ENCODE results near the gene SPAG4.

The SPAG4 gene

GRCh38 chr20:35653430-35653734, 37.8 kb downstream of the SPAG4 start:
- Histone ChIP-seq H3K9me3 (ENCODE audit: control insufficient read depth, insufficient read depth, low read length) (no peaks in the 10 kb centered on the region), H3K9me2 (replicated peaks; ENCODE audit: control insufficient read depth, low read length) (no peaks in the 10 kb centered on the region), H3K4me3 (ENCODE audit: low read length) (no peak overlapping the region), H3K27ac (ENCODE audit: low read depth, low read length) (no peak overlapping the region), H3F3A (ENCODE audit: control insufficient read depth, insufficient read depth) (peaks cover 20% of the 10 kb centered on the region), H3K4me1 (ENCODE audit: control insufficient read depth, low read length) (peaks cover 11% of the 10 kb centered on the region), H3K27me3 (ENCODE audit: control insufficient read depth, low read length) (no peaks in the 10 kb centered on the region), H4K20me1 (ENCODE audit: control insufficient read depth, insufficient read depth, low read depth, low read length) (peaks cover 39% of the 10 kb centered on the region), H3K4me2 (ENCODE audit: low read length) (no peak overlapping the region), H3K79me2 (ENCODE audit: control insufficient read depth, low read length) (peaks cover 100% of the 10 kb centered on the region), H3K36me3 (ENCODE audit: control insufficient read depth, low read length) (peaks cover 94% of the 10 kb centered on the region)
- no peak for TF ChIP-seq EZH2phosphoT487 (IDR thresholded peaks at IDR 0.05; ENCODE audit: borderline replicate concordance, low read length)
- no peak for TF ChIP-seq CTCF (IDR thresholded peaks at IDR 0.05; ENCODE audit: low read depth, low read length, poor library complexity, severe bottlenecking)

- Histone ChIP-seq H3K9me2 (replicated peaks; ENCODE audit: control insufficient read depth, low read length) (no peaks in the 10 kb centered on the region), H3K4me3 (ENCODE audit: low read length) (no peak overlapping the region), H3K36me3 (ENCODE audit: control insufficient read depth, low read length) (peaks cover 93% of the 10 kb centered on the region), H3K4me2 (ENCODE audit: low read length) (no peak overlapping the region), H3K9me3 (ENCODE audit: control insufficient read depth, insufficient read depth, low read length) (no peaks in the 10 kb centered on the region), H3K27ac (ENCODE audit: low read depth, low read length) (no peak overlapping the region), H3K79me2 (ENCODE audit: control insufficient read depth, low read length) (peaks cover 100% of the 10 kb centered on the region), H3K4me1 (ENCODE audit: control insufficient read depth, low read length) (peaks cover 14% of the 10 kb centered on the region), H3K27me3 (ENCODE audit: control insufficient read depth, low read length) (no peaks in the 10 kb centered on the region), H4K20me1 (ENCODE audit: control insufficient read depth, insufficient read depth, low read depth, low read length) (peaks cover 39% of the 10 kb centered on the region), H3F3A (ENCODE audit: control insufficient read depth, insufficient read depth) (peaks cover 15% of the 10 kb centered on the region; the same call in 1 of the 2 replicates)
- no peak for TF ChIP-seq EZH2phosphoT487 (IDR thresholded peaks at IDR 0.05; ENCODE audit: borderline replicate concordance, low read length)
- no peak for TF ChIP-seq CTCF (IDR thresholded peaks at IDR 0.05; ENCODE audit: low read depth, low read length, poor library complexity, severe bottlenecking)
Observed at GRCh38 chr20:35653893-35654292, 38.3 kb downstream of the SPAG4 start.

GRCh38 chr20:35654415-35654814, 38.8 kb downstream of the SPAG4 start:
- peaks cover 19% of the 10 kb centered on the region for H3K4me1 ChIP-seq (ENCODE audit: control insufficient read depth, low read length)
- no peak for TF ChIP-seq CTCF (IDR thresholded peaks at IDR 0.05; ENCODE audit: low read depth, low read length, poor library complexity, severe bottlenecking)
- TF ChIP-seq EZH2phosphoT487 (IDR thresholded peaks at IDR 0.05; ENCODE audit: borderline replicate concordance, low read length) = no peak
- H3K27me3 ChIP-seq (ENCODE audit: control insufficient read depth, low read length) = no peaks in the 10 kb centered on the region

More at GRCh38 chr20:35654415-35654814, 38.8 kb downstream of the SPAG4 start:
- Histone ChIP-seq H3K9me2 (replicated peaks; ENCODE audit: control insufficient read depth, low read length) (no peaks in the 10 kb centered on the region), H3K36me3 (ENCODE audit: control insufficient read depth, low read length) (peaks cover 90% of the 10 kb centered on the region), H3K9me3 (ENCODE audit: control insufficient read depth, insufficient read depth, low read length) (no peaks in the 10 kb centered on the region), H3F3A (ENCODE audit: control insufficient read depth, insufficient read depth) (peaks cover 15% of the 10 kb centered on the region; the same call in 1 of the 2 replicates), H3K79me2 (ENCODE audit: control insufficient read depth, low read length) (peaks cover 100% of the 10 kb centered on the region), H3K4me2 (ENCODE audit: low read length) (no peak overlapping the region), H3K4me3 (ENCODE audit: low read length) (no peak overlapping the region), H4K20me1 (ENCODE audit: control insufficient read depth, insufficient read depth, low read depth, low read length) (peaks cover 39% of the 10 kb centered on the region), H3K27ac (ENCODE audit: low read depth, low read length) (no peak overlapping the region)
